ENCODE measurements around the gene NVL. TPM values are rescaled to one million over a fixed set of nuclear protein-coding genes. Genes with fewer than 3 reads are reported as not detected.

Gene NVL
- total and polyA plus RNA-seq, 2 of the 4 experiments (the other 2 are of a cell fraction): 16.5 to 18.4 TPM

DNA sequence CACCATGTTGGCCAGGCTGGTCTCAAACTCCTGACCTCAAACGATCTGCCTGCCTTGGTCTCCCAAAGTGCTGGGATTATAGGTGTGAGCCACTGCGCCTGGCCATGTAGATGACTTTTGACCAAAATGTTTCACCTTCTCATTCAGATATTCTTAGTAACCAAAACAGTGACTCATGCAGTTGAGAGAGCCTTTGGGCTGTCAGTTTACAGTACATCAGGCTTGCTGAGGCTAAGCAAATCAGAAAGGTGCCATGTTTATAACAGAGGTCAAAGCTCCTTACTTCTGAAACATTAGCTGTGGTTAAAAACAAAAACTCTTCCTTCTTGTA is 47.7 kb upstream of the NVL start:
- H3K4ac ChIP-seq (ENCODE audit: low read depth, low read length): no peak overlapping the region
- H3K79me1 ChIP-seq (ENCODE audit: low read depth in 1 of 2, low read length in 2 of 2): peaks cover 5 to 22% of the 10 kb centered on the region in 2 experiments; a peak in 3 of 4 replicates
- H2BK5ac ChIP-seq (ENCODE audit: low read depth, low read length, poor library complexity, severe bottlenecking): no peak overlapping the region
- peaks cover 33% of the 10 kb centered on the region for H4K20me1 ChIP-seq (ENCODE audit: insufficient read depth, low read length)
- DNase-seq (peak; percentile 84), ATAC-seq (ENCODE audit: low read depth) (peak; percentile 79)
- TF ChIP-seq CTCF (conservative IDR thresholded peaks at IDR 0.05; ENCODE audit: low read depth, low read length): no peak
- no peak for TF ChIP-seq CEBPB (IDR thresholded peaks at IDR 0.05; ENCODE audit: low read depth, low read length)
- no peak for TF ChIP-seq RFX5 (IDR thresholded peaks at IDR 0.05; ENCODE audit: low read depth, low read length)
- no peak for TF ChIP-seq SMC3 (IDR thresholded peaks at IDR 0.05; ENCODE audit: low read depth, low read length)
- no peak for TF ChIP-seq RAD21 (IDR thresholded peaks at IDR 0.05; ENCODE audit: low read length)
- TF ChIP-seq NFE2L2 (IDR thresholded peaks at IDR 0.05; ENCODE audit: low read depth, low read length): no peak
- TF ChIP-seq FOS (IDR thresholded peaks at IDR 0.05; ENCODE audit: low read depth, low read length): peak; percentile 67; the same call in 1 of the 2 replicates
- TF ChIP-seq BHLHE40 (IDR thresholded peaks at IDR 0.05; ENCODE audit: low read depth, low read length): 0 out of 2 replicates have a peak, but pooled peaks have one; percentile 19
- H4K91ac ChIP-seq (ENCODE audit: insufficient read depth, low read depth, low read length): no peak overlapping the region
- H3K14ac ChIP-seq (replicated peaks; ENCODE audit: low read depth, low read length): no peak overlapping the region
- H2AK5ac ChIP-seq (ENCODE audit: low read depth, low read length): no peak overlapping the region
- peaks cover 9% of the 10 kb centered on the region for H3K9me1 ChIP-seq (ENCODE audit: insufficient read depth, low read length)
- no peak overlapping the region for H3K9ac ChIP-seq (ENCODE audit: low read depth, low read length)
- no peak overlapping the region for H3K56ac ChIP-seq (ENCODE audit: extremely low read depth, insufficient read depth, low read length)
- H2BK15ac ChIP-seq (ENCODE audit: low read depth, low read length): no peak overlapping the region
- H3K27ac ChIP-seq (ENCODE audit: insufficient read depth, low read length): no peak overlapping the region
- no peak overlapping the region for H2BK120ac ChIP-seq (ENCODE audit: low read depth, low read length)
- BruUV-seq (replicated peaks): no TSS peak
- ChIA-PET CTCF (no interaction called here), POLR2A (ENCODE audit: unreplicated experiment) (no interaction called here)
- H3K23ac ChIP-seq (ENCODE audit: low read depth, low read length): no peak overlapping the region
- H2AK9ac ChIP-seq (replicated peaks; ENCODE audit: low read depth, low read length, poor library complexity): no peak overlapping the region
- intact Hi-C loops (cut with micrococcal nuclease): no loop called here
- no peaks in the 10 kb centered on the region for H3K9me3 ChIP-seq (ENCODE audit: control insufficient read depth, insufficient read depth, low read length)
- peaks cover 30% of the 10 kb centered on the region for H3K36me3 ChIP-seq (ENCODE audit: control insufficient read depth, insufficient read depth, low read length)
- no peak overlapping the region for H2BK20ac ChIP-seq (ENCODE audit: low read depth, low read length)
- H4K5ac ChIP-seq (ENCODE audit: low read depth, low read length): no peak overlapping the region
- no CpG with 5 or more reads among the region's 2 CpGs for WGBS, 2 experiments (ENCODE audit: extremely low coverage in 2 of 2, insufficient read length in 1 of 2)
- H3K27me3 ChIP-seq (ENCODE audit: control insufficient read depth, insufficient read depth, low read length): no peaks in the 10 kb centered on the region
- H3K4me1 ChIP-seq (ENCODE audit: control insufficient read depth, insufficient read depth, low read length): peaks cover 9% of the 10 kb centered on the region
- no peak overlapping the region for H3K4me3 ChIP-seq (ENCODE audit: insufficient read depth, low read depth, low read length)
- no peak overlapping the region for H2AFZ ChIP-seq (replicated peaks; ENCODE audit: low read length, poor library complexity)
- H3K4me2 ChIP-seq (ENCODE audit: low read depth, low read length): no peak overlapping the region
- dilution Hi-C loops (cut with HindIII; ENCODE audit: low sequenced_read_pairs, unreplicated experiment): no loop called here
- no peak overlapping the region for H3K18ac ChIP-seq (ENCODE audit: low read depth, low read length)
- no peak overlapping the region for H4K8ac ChIP-seq (ENCODE audit: low read depth in 2 of 2, low read length in 2 of 2)
- in situ Hi-C loops (cut with MboI; ENCODE audit: low sequenced_read_pairs): no loop called here

All from IMR-90 (cell line).